Stimulated activated CD4-positive, alpha-beta T cell treated with anti-CD3 and anti-CD28 coated beads, Interleukin-2, amount 100 ng/mL, for 48 hours (primary cell): ENCODE results near the gene GSPT1.
"Not testable (repeated sequence)": the region's sequence is repeated elsewhere in the genome, so short reads cannot be mapped to it uniquely, and the experiment has no call there.

Experiments
- DNase-seq, 2 donors: peaks; one replicate each; pipeline ENCODE4 v3.0.0-alpha.2; 2020

GSPT1 gene

GRCh38 chr16:11915644-11916523 lies at the start of gene GSPT1:
TSS of gene GSPT1 (minus strand) at chr16:11915956. CDS start at chr16:11915720, 236 bp downstream.
- DNase-seq = peak; percentile 98 to 99

DNA sequence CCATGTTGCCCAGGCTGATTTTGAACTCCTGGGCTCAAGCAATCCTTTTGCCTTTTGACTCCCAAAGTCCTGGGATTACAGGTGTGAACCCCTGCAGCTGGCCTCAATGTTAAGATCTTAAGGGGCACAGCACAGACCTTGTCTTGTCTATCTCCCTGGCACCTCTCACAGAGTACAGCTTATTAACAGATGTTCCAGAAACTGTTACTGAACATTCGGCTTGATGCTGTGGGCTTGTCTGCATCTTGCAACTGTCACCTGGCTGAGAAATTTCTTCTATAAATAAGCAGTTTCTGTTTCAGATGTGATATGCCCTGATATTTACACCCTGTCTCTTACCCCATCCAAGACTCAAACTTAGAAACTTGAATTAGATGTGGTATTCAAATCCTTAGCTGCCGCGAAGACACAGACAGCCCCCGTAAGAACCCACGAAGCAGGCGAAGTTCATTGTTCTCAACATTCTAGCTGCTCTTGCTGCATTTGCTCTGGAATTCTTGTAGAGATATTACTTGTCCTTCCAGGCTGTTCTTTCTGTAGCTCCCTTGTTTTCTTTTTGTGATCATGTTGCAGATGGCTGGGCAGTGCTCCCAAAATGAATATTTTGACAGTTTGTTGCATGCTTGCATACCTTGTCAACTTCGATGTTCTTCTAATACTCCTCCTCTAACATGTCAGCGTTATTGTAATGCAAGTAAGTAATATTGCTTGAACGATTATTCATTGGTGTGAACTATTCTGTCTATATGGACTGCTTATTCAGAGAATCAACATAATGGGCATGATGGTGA lies 49.2 kb upstream of the GSPT1 start, which contains the start of gene TNFRSF17:
Gene TNFRSF17 (plus strand): TSS at position 450 of the 791 bp plus-strand sequence. CDS start 115 bp downstream, at position 565.
- no peak for DNase-seq

GRCh38 chr16:11963706-11964105 lies 48.0 kb upstream of the GSPT1 start:
- DNase-seq = no peak

DNA sequence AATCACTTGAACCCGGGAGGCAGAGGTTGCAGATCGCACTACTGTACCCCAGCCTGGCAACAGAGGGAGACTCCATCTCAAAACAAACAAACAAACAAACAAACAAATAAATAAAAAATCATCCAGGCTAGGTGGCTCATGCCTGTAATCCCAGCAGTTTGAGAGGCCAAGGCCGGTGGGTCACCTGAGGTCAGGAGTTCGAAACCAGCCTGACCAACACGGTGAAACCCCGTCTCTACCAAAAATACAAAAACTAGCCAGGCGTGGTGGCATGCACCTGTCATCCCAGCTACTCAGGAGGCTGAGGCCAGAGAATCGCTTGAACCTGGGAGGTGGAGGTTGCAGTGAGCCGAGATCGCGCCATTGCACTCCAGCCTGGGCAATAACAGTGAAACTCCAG lies 47.2 kb upstream of the GSPT1 start:
- DNase-seq = not testable (repeated sequence)

GRCh38 chr16:11962457-11962856 lies 46.7 kb upstream of the GSPT1 start:
- not testable (repeated sequence) for DNase-seq

DNA sequence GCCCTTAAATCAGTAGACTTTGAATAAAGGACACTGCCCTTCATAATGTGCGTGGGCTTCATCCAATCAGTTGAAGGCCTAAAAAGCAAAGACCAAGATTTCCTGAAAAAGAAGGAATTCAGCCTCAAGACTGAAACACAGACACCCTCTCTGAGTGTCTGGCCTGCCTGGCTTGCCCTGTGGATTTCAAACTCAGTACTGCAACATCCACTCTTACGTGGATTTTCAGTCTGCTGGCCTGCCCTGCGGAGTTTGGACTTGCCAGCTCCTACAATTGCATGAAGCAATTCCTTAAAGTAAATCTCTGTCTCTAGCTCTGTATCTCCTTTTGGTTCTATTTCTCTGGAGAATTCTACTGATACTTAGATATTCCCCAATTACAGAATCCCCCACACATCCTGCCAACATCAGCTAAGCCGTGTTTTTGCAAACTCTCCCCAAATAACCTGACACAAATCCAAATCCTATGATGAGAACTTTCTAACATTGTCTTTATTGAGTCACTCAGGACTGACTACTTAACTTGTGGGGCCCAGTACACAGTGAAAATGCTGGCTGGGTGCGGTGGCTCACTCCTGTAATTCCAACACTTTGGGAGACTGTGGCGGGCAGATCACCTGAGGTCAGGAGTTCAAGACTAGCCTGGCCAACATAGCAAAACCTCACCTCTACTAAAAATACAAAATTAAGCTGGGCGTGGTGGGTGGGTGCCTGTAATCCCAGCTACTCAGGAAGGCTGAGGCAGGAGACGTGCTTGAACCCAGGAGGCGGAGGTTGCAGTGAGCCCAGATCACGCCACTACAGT lies 42.0 kb upstream of the GSPT1 start:
- no peak for DNase-seq

GRCh38 chr16:11956558-11956957 lies 40.8 kb upstream of the GSPT1 start:
- DNase-seq = no peak

GRCh38 chr16:11955713-11956123 lies 40.0 kb upstream of the GSPT1 start:
- DNase-seq = no peak

DNA sequence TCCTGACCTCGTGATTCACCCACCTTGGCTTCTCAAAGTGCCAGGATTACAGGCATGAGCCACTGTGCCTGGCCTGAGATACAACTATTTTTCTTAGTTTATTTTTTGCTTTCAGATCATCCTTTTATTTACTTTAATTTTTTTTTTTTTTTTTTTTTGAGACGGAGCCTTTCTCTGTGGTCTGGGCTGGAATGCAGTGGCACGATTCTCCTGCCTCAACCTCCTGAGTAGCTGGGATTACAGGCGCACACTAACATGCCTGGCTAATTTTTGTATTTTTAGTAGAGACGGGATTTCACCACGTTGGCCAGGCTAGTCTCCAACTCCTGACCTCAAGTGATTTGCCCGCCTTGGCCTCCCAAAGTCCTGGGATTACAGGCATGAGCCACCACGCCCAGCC lies 37.8 kb upstream of the GSPT1 start:
- not testable (repeated sequence) for DNase-seq

- no peak for DNase-seq
Measured at GRCh38 chr16:11950388-11950787, 34.6 kb upstream of the GSPT1 start.

GRCh38 chr16:11949527-11949926 lies 33.8 kb upstream of the GSPT1 start:
- peak; percentile 1 for DNase-seq

GRCh38 chr16:11948819-11949218 lies 33.1 kb upstream of the GSPT1 start:
- no peak for DNase-seq

GRCh38 chr16:11946433-11946832 lies 30.7 kb upstream of the GSPT1 start:
- DNase-seq = no peak

GRCh38 chr16:11941945-11942344 lies 26.2 kb upstream of the GSPT1 start, which contains the start of gene NPIPB2:
TSS of gene NPIPB2 (minus strand) at chr16:11942045. CDS start at chr16:11942045, 0 bp downstream.
- DNase-seq = not testable (repeated sequence)

GRCh38 chr16:11927350-11927749 lies 11.6 kb upstream of the GSPT1 start:
- DNase-seq = not testable (repeated sequence)

DNA sequence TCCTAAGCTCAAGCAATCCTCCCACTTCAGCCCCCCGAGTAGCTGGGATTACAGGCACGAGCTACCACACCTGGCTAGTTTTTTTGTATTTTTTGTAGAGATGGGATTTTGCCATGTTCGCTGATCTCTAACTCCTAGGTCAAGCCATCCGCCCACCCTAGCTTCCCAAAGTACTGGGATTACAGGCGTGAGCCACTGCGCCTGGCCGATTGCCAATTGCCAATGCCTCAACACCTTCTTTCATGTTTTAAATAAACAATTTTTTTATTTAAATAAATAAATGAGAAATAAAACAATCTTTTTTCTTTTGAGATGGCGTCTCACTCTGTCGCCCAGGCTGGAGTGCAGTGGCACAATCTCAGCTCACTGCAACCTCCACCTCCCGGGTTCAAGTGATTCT lies 8.3 kb upstream of the GSPT1 start:
- DNase-seq = not testable (repeated sequence)

DNA sequence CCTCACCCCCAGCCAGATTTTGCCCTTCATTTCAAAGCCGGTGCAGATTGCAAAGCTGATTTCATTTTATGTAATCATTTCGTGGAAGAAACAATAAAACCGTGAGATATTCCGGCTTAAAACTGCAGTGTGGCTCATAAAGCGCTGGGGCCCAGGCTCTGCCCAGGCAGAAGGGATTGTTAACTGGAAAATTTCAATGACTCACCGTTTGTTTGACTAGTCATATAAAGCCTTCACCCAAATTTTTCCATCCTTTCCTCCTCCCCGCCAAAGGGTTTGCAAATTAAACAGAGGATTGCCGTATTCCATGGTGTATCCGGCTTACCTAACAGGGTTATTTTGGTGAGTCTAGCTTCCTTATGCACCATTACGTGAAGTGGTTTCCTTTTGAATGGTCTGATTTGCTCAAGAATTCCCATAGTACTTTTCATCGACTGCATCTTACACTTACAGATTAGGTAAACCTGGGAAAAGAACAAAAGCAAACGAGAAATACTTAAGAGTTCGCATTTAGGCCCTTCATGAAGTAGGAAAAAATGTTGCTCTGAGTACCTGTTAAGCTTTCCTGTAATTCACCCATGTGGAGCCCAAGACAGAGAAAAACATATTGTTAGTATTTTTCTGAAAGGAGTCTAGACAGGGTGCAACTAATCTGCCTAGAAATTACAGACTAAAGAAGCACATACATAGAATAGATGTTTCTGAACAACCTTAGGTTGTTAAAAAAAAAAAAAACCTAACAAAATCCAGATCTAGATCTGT lies 949 bp upstream of the GSPT1 start:
- DNase-seq = no peak

GRCh38 chr16:11915114-11915643 lies 577 bp downstream of the GSPT1 start:
- DNase-seq = peak; percentile 21 to 34

DNA sequence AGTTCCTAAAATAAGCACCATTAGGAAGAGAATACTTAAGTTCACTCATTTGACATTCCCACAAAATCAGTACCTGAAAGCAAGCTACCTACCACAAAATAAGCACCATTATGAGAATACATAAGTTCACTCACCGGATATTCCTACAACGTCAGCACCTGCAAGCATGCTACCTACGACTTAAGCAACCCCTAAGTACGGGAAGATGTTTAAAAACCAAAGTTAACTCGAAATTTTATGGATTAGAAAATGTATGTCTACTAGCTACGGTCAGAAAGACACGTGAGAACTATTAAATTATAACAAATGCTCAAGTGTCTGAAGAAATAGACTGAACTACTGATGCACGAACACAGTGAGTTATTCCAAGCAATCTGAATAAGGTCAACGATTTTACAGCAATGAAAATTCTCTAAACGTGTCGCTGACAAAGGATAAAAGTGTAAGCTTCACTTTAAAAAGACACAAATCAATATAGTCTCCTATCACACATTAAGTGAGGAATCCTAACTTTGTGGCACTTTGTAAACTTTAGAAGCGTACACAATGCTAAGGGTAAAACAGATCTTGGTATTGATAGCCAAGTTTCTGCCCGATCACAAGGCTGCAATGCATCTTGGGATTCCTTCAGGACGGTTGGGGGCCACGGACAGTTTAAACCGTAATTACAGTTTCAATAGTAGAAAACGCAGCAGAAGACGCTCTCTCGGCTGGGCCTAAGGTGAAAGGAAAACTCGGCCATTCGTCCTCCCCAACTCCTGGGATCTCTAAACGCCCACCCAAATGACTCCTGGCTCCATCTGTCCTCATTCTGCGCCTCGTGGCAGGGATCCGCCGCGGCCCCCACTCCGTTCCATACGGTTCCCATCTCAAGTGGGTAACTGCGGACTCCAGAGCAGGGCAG lies 1.3 kb downstream of the GSPT1 start:
- DNase-seq = peak; percentile 14 to 22

GRCh38 chr16:11913425-11914079 lies 2.2 kb downstream of the GSPT1 start:
- no peak for DNase-seq
